GM18907 (cell line): Measurements from ENCODE around the gene C1QL4.

ENCODE experiments used
- ATAC-seq: cut with Tn5 transposase; IDR thresholded peaks from one replicate; pipeline ENCODE4 v1.9.1; 2021; ENCODE audit warnings: mild to moderate bottlenecking, moderate library complexity; ENCODE audit not compliant: unreplicated experiment

C1QL4 gene

GRCh38 chr12:49309386-49309785, 27.6 kb downstream of the C1QL4 start:
- ATAC-seq: no peak

- ATAC-seq: no peak
Measured at GRCh38 chr12:49305762-49306510, 31.1 kb downstream of the C1QL4 start.

GRCh38 chr12:49304161-49304560, 32.8 kb downstream of the C1QL4 start:
- no peak for ATAC-seq

- no peak for ATAC-seq
Measured at GRCh38 chr12:49301760-49302159, 35.2 kb downstream of the C1QL4 start.

- no peak for ATAC-seq
Measured at GRCh38 chr12:49298160-49298559, 38.8 kb downstream of the C1QL4 start.

- no peak for ATAC-seq
Measured at GRCh38 chr12:49297695-49298060, 39.3 kb downstream of the C1QL4 start.

GRCh38 chr12:49296836-49297694, 39.9 kb downstream of the C1QL4 start:
- ATAC-seq: no peak

GRCh38 chr12:49296034-49296835, 40.8 kb downstream of the C1QL4 start:
- ATAC-seq: no peak

- no peak for ATAC-seq
Measured at GRCh38 chr12:49295082-49295936, 41.7 kb downstream of the C1QL4 start, which contains the start of gene PRPH. Gene PRPH, plus strand, starts transcription at chr12:49295147. Its CDS starts 54 bp downstream, at chr12:49295201.

- ATAC-seq: no peak
Measured at GRCh38 chr12:49294804-49295081, 42.2 kb downstream of the C1QL4 start.

- no peak for ATAC-seq
Measured at GRCh38 chr12:49294086-49294803, 42.7 kb downstream of the C1QL4 start.

- no peak for ATAC-seq
Measured at GRCh38 chr12:49293056-49293956, 43.7 kb downstream of the C1QL4 start.

GRCh38 chr12:49292729-49293055, 44.3 kb downstream of the C1QL4 start:
- no peak for ATAC-seq

GRCh38 chr12:49288922-49289555, 47.9 kb downstream of the C1QL4 start:
- no peak for ATAC-seq

GRCh38 chr12:49288412-49288853, 48.6 kb downstream of the C1QL4 start:
- no peak for ATAC-seq

GRCh38 chr12:49287876-49288275, 49.1 kb downstream of the C1QL4 start:
- no peak for ATAC-seq

GRCh38 chr12:49284672-49285071, 52.3 kb downstream of the C1QL4 start:
- ATAC-seq: no peak
